GM23248 (cell line): ENCODE results near the gene ZNF507.

Experiments
- EZH2 ChIP-seq: fragments of 200-600 bp; sonication (generic); IDR thresholded peaks from 2 replicates; pipeline ENCODE4 v1.6.1; 2018; ENCODE audit warnings: antibody characterized with exemption, mild to moderate bottlenecking; ENCODE audit not compliant: insufficient read depth, poor library complexity, severe bottlenecking
- EZH2phosphoT487 ChIP-seq: fragments of 200-600 bp; sonication (generic); IDR thresholded peaks from 2 replicates; pipeline ENCODE4 v1.6.1; 2018; ENCODE audit warnings: antibody characterized with exemption, moderate library complexity, mild to moderate bottlenecking, low read depth; ENCODE audit not compliant: insufficient read depth

DNA sequence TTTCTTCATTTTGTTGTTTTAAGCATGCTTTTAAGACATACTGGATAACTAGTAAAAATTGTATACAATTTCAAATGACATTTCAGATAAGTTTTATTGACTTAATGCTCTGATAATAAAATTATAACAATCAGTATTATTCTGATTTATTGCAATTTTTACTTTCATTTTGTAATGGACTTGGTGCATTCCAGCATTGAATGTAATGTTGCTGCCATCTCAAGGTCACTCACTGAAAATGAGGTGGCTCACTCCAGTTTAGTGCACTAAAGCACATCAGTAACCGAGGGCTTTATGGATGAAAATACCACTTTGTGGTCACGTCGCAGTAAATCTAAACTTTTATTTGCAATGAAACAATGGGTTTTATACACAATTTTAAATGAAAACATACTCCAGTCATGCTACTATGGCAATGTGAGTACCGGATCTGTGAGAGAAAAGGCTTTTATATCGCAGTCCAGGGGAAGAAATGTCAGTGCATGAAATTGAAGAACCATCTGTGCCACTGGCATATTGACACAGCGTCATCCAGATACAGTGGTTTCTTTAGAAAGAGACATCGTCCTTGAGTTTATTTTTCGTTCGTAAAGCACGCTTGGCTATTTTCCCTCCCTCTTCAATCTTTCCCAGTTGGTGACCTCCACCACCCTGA is 20.7 kb upstream of the ZNF507 start:
- TF ChIP-seq EZH2 (no peak), EZH2phosphoT487 (no peak)
